Mesothelial cell of epicardium (in vitro differentiated cells): ENCODE data around the gene ANKDD1B. TPM values are rescaled to one million over a fixed set of nuclear protein-coding genes. Genes with fewer than 3 reads are reported as not detected.

Experiments used
- DNase-seq, 2 experiments: peaks; one replicate each; pipeline ENCODE4 v3.0.0; 2021; ENCODE audit warnings: low spot score in 2 of 2; ENCODE audit not compliant: unreplicated experiment in 2 of 2
- H3K27ac Mint-ChIP-seq: 2 replicates; pipeline ENCODE4 v1.8.0; 2021; ENCODE audit warnings: mixed read lengths
- H3K27me3 Mint-ChIP-seq: 2 replicates; pipeline ENCODE4 v1.8.0; 2021; ENCODE audit warnings: low read depth, mixed read lengths
- H3K36me3 Mint-ChIP-seq: 2 replicates; pipeline ENCODE4 v1.8.0; 2021; ENCODE audit warnings: mixed read lengths
- H3K4me1 Mint-ChIP-seq: 2 replicates; pipeline ENCODE4 v1.8.0; 2021; ENCODE audit warnings: mixed read lengths
- H3K4me3 Mint-ChIP-seq: 2 replicates; pipeline ENCODE4 v1.8.0; 2021; ENCODE audit warnings: mild to moderate bottlenecking, moderate library complexity, mixed read lengths
- H3K9me3 Mint-ChIP-seq: 2 replicates; pipeline ENCODE4 v1.8.0; 2021; ENCODE audit warnings: mixed read lengths
- total RNA-seq: library from RNA; stranded (reverse); gene quantifications from 3 replicates; pipeline ENCODE4 v1.2.1, GENCODE V29; 2021
- TF ChIP-seq, protein P1 (sequence below): fragments of 200-600 bp; sonication (generic); IDR thresholded peaks from one replicate; pipeline ENCODE4 v1.5.0; 2021; ENCODE audit warnings: antibody characterized with exemption; ENCODE audit not compliant: unreplicated experiment

ANKDD1B gene
- total RNA-seq, 1 donor from 2014 or later = 1.1 TPM

DNA sequence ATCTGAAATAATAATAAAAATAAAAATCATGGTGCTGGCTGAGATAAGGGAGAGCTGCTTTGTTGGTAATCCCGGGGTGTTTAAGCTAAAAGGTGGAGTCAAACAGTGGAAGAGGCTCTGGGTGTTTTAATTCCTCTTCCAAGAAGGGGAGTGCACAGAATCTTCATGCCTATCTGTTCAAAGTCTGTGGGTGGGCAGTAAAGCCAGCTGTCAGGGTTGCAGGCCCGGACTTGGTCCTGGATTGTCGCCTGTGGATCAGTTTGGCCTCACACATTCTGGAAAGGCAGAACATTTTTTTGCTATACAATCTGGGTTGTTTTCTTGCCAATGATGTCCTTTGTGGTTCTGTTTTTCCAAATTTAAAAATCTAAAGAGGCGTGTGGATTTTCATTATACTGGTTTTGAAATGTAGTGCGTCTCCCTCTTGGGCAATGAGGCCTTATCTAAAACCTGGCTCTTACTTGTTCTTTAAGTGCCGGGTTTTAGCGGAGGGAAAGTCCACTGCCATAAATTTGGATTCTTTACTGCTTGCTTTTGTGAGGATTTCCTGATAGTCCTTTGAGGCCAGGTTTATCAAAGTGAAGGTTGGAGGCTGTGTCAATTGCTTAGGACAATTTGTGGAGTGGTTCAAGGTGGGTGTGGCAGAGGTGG is 5.8 kb downstream of the ANKDD1B start:
- DNase-seq = no peak
- Mint-ChIP-seq H3K27ac (peak overlapping the region; percentile 87), H3K4me1 (peaks cover 57% of the 10 kb centered on the region), H3K9me3 (no peaks in the 10 kb centered on the region), H3K27me3 (no peaks in the 10 kb centered on the region), H3K36me3 (no peaks in the 10 kb centered on the region), H3K4me3 (no peak overlapping the region)
- TF ChIP-seq, protein P1, sequence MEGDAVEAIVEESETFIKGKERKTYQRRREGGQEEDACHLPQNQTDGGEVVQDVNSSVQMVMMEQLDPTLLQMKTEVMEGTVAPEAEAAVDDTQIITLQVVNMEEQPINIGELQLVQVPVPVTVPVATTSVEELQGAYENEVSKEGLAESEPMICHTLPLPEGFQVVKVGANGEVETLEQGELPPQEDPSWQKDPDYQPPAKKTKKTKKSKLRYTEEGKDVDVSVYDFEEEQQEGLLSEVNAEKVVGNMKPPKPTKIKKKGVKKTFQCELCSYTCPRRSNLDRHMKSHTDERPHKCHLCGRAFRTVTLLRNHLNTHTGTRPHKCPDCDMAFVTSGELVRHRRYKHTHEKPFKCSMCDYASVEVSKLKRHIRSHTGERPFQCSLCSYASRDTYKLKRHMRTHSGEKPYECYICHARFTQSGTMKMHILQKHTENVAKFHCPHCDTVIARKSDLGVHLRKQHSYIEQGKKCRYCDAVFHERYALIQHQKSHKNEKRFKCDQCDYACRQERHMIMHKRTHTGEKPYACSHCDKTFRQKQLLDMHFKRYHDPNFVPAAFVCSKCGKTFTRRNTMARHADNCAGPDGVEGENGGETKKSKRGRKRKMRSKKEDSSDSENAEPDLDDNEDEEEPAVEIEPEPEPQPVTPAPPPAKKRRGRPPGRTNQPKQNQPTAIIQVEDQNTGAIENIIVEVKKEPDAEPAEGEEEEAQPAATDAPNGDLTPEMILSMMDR = no peak

DNA sequence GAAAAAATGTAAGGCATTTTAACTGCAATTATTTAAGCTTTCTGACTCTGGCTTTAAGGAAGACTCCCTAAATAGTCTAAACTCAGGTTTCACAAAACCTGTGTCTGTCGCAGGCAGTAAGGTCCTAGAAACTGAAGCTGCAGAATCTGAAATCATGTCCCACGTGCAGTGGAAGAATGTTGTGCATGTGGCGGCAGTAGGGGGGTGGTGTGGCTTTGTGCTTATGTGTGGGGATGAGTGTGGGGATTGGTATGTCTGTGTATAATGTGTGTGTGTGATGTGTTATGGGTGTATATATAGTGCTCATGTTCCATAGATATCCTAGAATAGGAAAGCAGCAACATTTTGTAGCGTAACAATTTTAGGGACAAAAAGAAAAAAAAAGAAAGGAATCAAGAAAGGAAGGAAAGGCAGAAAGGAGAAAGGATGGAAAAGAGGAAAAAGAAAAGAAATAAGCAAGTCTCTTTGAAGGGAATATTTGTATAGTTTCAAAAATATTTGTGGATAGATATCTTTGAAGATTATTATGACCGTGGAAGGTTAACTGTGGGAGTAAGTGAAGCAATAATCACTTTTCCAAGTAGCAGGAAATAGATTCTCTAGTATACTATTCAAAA is 6.6 kb downstream of the ANKDD1B start:
- Mint-ChIP-seq H3K4me3 (no peak overlapping the region), H3K36me3 (no peaks in the 10 kb centered on the region)

DNA sequence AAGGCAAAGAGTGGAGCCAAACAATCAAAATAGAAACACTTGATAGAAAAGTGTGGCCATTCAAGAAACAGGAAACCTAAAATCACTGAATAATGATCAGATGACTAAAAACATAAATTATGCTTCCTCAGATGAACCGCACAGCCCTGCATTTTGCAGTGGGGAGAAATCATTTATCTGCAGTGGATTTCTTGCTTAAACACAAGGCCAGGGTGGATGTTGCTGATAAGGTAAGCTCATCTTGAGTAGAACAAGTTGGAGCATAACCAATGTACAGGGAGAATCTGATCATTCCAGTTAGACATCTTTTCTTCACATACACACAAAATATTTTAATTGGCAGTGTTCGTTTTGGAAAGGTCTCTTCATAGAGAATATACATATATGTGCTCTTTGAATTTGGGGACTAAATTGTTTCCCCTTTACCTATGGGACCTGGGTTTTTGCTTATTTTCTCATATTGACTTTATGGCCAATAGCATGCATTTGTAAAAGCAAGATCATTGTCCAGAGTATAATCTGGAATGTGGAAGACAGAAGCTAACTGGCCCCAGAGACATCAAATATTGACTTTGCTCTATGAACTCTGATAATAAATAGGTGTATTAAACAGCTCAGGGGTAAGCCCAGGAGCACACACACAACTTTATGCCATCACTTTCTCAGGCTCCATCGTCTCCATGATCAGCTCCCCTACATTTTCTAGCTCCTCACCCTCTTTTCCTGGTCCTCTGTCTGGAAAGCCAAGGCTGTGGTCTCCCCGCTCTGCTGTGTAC is 9.1 kb downstream of the ANKDD1B start:
- Mint-ChIP-seq H3K27ac (peak overlapping the region; percentile 87), H3K4me1 (peaks cover 58% of the 10 kb centered on the region), H3K36me3 (no peaks in the 10 kb centered on the region), H3K9me3 (no peaks in the 10 kb centered on the region), H3K4me3 (no peak overlapping the region), H3K27me3 (no peaks in the 10 kb centered on the region)
- DNase-seq = no peak
- TF ChIP-seq, protein P1 = no peak

More for the DNA sequence above, 6.6 kb downstream of the ANKDD1B start:
- DNase-seq = no peak
- H3K9me3 Mint-ChIP-seq = no peaks in the 10 kb centered on the region
- H3K27ac Mint-ChIP-seq = peak overlapping the region; percentile 87
- H3K4me1 Mint-ChIP-seq = peaks cover 53% of the 10 kb centered on the region
- TF ChIP-seq, protein P1 = no peak
- no peaks in the 10 kb centered on the region for H3K27me3 Mint-ChIP-seq

DNA sequence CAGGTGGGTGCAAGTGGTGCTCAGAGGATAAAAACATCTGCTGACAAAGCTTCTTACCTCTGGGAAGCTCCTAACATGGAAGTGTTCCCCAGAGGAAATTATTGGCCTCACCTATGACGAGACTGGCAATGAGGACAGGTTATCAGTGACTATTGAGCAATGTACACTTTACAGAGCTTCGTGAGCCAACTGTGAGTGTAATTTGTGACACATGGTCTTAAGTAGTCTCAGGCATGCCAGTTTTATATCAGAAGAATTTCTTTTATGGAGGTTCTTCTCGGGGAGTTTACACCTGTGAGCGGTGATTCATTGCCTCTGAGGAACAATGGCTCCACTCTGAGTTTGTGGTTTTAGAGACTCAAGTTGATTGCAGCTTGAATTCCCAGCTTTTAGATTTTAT is 11.3 kb downstream of the ANKDD1B start:
- TF ChIP-seq, protein P1 = no peak
- Mint-ChIP-seq H3K4me1 (peaks cover 41% of the 10 kb centered on the region), H3K4me3 (no peak overlapping the region), H3K36me3 (no peaks in the 10 kb centered on the region), H3K27me3 (no peaks in the 10 kb centered on the region), H3K9me3 (no peaks in the 10 kb centered on the region), H3K27ac (no peak overlapping the region)
- no peak for DNase-seq

DNA sequence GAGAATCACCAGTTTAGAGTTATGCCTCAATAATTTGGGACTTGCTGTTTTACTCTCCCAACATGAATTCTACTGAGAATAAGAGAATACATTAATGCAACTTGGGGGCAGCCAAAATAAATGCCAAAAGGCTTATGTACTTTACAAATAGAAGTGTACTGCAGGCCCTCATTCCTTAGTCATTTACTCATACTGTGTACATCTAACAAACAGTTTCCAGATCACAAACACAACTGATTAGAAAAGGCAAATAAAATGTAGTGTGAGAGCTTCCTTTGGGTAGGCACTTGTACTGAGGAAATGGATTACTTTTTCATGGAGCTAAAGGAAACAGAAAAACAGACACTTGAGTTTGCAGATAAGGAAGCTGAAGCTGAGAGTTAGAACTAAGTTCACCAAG is 12.6 kb downstream of the ANKDD1B start:
- H3K27ac Mint-ChIP-seq = peak overlapping the region; percentile 61
- no peak overlapping the region for H3K4me3 Mint-ChIP-seq
- H3K4me1 Mint-ChIP-seq = peaks cover 39% of the 10 kb centered on the region
- no peak for DNase-seq
- H3K36me3 Mint-ChIP-seq = no peaks in the 10 kb centered on the region
- TF ChIP-seq, protein P1 = no peak
- no peaks in the 10 kb centered on the region for H3K9me3 Mint-ChIP-seq
- no peaks in the 10 kb centered on the region for H3K27me3 Mint-ChIP-seq
